GM12874 (cell line): Measurements from ENCODE around the gene SCG2.

Experiments
- CTCF ChIP-seq: IDR thresholded peaks from 2 replicates; pipeline ENCODE4 v1.5.1; 2011; ENCODE audit warnings: low read depth, mild to moderate bottlenecking, control low read depth, low read length, moderate library complexity; ENCODE audit not compliant: insufficient read depth

Gene SCG2

GRCh38 chr2:223601932-223602666 lies at the start of gene SCG2:
Gene SCG2 (minus strand): TSS chr2:223602361. CDS start chr2:223599282, 3,079 bp downstream.
- no peak for TF ChIP-seq CTCF

GRCh38 chr2:223649554-223650533 lies 47.7 kb upstream of the SCG2 start:
- no peak for TF ChIP-seq CTCF

GRCh38 chr2:223648755-223649154 lies 46.6 kb upstream of the SCG2 start:
- TF ChIP-seq CTCF = no peak

- TF ChIP-seq CTCF = no peak
Observed at GRCh38 chr2:223647258-223647952, 45.2 kb upstream of the SCG2 start.

GRCh38 chr2:223644136-223644535 lies 42.0 kb upstream of the SCG2 start:
- TF ChIP-seq CTCF = no peak

- TF ChIP-seq CTCF = no peak
Observed at GRCh38 chr2:223643309-223643708, 41.1 kb upstream of the SCG2 start.

GRCh38 chr2:223642506-223642905 lies 40.3 kb upstream of the SCG2 start:
- TF ChIP-seq CTCF = no peak
